T-helper 2 cell treated with Interferon-gamma antibody and Interleukin-4, amounts not matched to agents 100 ng/mL and 5 ng/mL, for 36 hours (primary cell): ENCODE results near the gene SLC22A6. TPM values are rescaled to one million over a fixed set of nuclear protein-coding genes. Genes with fewer than 3 reads are reported as not detected.

Experiments used
- intact Hi-C: fragments of 100-400 bp; cut with micrococcal nuclease; formaldehyde crosslinking; loops from one replicate; pipeline ENCODE4 v1.15.1; 2023
- total RNA-seq: library from RNA; stranded (reverse); gene quantifications from 2 replicates; pipeline ENCODE4 v1.2.3, GENCODE V29; 2022

The SLC22A6 gene
- total RNA-seq, 1 donor from 2014 or later = not detected

DNA sequence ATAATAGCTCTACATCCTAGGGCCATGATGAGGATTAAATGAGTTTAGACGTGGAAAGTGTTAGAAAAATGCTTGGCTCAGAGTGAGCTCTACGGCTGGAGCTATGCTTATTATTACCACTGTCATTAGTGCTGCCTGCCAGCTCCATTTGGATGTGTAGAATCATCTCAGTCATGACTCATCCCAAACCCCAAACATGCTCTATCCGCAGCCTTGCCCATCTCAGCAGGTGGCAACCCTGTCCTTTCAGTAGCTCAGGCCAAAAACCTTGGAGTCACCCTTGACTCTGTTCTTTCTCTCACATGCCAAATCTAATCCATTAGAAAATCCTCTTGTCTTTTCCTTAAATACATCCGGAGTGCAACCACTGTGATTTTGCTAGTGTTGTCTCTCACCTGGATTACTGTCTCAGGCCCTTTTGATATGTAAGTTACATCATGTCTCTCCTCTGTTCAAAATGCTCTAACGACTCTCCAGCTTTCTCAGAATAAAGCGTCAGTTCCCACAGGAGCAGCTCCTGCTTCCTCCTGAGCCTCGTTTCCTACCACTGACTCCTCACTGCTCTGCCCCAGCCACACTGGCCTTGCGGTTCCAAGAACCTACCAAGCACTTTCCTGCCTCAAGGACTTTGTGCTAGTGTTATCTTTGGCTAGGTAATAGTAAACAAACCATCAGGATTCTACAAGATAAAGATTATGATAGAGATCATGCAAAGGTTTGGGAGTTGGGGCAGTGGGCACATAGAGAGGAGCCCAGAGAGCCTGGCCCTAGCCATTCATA lies 53.1 kb downstream of the SLC22A6 start:
- intact Hi-C loops = no loop called here

GRCh38 chr11:62930666-62931065 lies 54.1 kb downstream of the SLC22A6 start:
- intact Hi-C loops = no loop called here

GRCh38 chr11:62930157-62930556 lies 54.6 kb downstream of the SLC22A6 start:
- intact Hi-C loops = no loop called here

DNA sequence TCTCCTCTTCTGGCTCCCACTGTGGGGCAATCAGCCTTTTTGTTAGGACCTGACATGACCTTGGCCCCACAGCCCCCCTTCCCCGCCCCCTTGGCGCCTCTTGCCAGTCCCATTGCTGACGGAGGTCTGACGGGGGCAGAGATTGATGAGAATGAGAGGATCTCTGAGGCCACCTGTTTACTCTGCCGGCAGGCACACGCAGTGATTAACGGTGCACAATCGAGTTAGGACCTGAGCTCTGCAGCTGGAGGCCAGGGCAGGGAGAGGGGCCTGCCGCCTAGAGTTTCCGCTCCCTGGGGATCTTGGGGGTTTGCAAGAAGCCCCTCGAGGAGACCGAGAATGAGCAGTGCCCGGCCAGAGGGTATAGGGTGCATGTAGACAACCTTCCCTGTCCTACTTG lies 56.8 kb downstream of the SLC22A6 start:
- intact Hi-C loops = no loop called here

DNA sequence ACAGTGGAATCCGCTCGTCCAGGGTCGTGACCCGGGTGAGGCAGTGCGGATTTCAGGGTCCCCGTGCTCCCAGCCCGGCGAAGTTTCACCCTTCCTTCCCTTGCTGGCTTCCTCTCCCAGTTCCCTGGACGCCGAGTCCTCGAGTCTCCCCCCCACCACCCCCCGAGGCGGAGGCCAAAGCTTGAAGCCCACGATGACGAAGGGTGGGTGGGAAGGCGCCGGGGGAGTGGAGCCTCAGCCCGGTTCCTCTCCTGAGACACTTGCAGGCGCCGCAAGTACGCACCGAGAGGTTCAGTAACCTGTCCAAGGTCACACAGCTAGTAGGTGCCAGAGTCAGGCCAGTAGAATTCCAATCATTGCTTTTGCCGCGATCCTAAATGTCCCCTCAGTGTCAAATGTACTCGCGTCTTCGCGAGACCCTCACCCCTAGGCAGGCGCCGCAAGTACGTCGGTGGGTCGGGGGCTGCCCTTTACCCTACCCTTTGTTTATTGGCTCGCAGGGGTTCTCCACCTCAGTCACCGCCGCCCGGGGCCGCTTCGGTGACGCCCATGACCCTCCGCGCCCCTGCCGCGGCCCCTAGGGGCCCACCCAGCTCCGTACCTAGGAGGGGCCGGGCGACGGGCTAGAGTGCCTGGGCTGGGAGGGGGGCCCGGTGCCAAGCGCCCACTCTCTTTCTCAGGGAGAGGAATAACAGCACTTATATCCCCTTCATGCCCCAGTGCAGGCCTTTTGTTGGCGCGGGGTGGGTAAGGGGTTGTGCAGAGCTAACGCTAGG lies 57.9 kb downstream of the SLC22A6 start:
- intact Hi-C loops = no loop called here

Other genes starting within 250 kb of the SLC22A6 start
- gene ZBTB3, start 230.8 kb downstream of the SLC22A6 start, total RNA-seq = 12.9 and 13.9 TPM in 2 replicates
- 101 and 104 TPM in 2 replicates for gene POLR2G, start 223.4 kb downstream of the SLC22A6 start, total RNA-seq
- gene TAF6L, start 213.6 kb downstream of the SLC22A6 start, total RNA-seq = 21.6 and 21.9 TPM in 2 replicates
- gene TMEM179B, start 197.6 kb downstream of the SLC22A6 start, total RNA-seq = 37.1 and 37.2 TPM in 2 replicates
- gene TMEM223, start 193.0 kb downstream of the SLC22A6 start, total RNA-seq = 19.6 and 19.8 TPM in 2 replicates
- 86.2 and 91.7 TPM in 2 replicates for gene NXF1, start 179.5 kb downstream of the SLC22A6 start, total RNA-seq
- 39.4 and 39.8 TPM in 2 replicates for gene STX5, start 152.9 kb downstream of the SLC22A6 start, total RNA-seq
- 0.77 TPM in 1 of 2 replicates, not detected in the other for gene TEX54, start 152.1 kb downstream of the SLC22A6 start, total RNA-seq
- 77.5 and 81.6 TPM in 2 replicates for gene WDR74, start 145.4 kb downstream of the SLC22A6 start, total RNA-seq
- 163 TPM in 2 replicates for gene SLC3A2, start 104.1 kb downstream of the SLC22A6 start, total RNA-seq
- not detected in 2 replicates for gene CHRM1, start 63.6 kb downstream of the SLC22A6 start, total RNA-seq
- gene SLC22A8, start 30.9 kb upstream of the SLC22A6 start, total RNA-seq = not detected in 2 replicates
- not detected in 2 replicates for gene SLC22A24, start 159.3 kb upstream of the SLC22A6 start, total RNA-seq